GM12864 (cell line): ENCODE measurements around the gene GIMAP1.
A peak's percentile ranks its signal among the peaks of the same experiment; 100 is the strongest.

Experiments
- DNase-seq: peaks from one replicate; pipeline ENCODE4 v3.0.0-alpha.2; 2011; ENCODE audit warnings: low read depth
- H3K4me3 ChIP-seq: 2 replicates; pipeline ENCODE4 v1.5.1; 2011; ENCODE audit warnings: mild to moderate bottlenecking, low read depth, low read length, control low read depth
- TF ChIP-seq, protein P1 (sequence below): IDR thresholded peaks from 2 replicates; pipeline ENCODE4 v1.5.1; 2011; ENCODE audit warnings: low read depth, mild to moderate bottlenecking, moderate library complexity, low read length, control low read depth, inconsistent platforms; ENCODE audit errors: missing control alignments

Gene GIMAP1

DNA sequence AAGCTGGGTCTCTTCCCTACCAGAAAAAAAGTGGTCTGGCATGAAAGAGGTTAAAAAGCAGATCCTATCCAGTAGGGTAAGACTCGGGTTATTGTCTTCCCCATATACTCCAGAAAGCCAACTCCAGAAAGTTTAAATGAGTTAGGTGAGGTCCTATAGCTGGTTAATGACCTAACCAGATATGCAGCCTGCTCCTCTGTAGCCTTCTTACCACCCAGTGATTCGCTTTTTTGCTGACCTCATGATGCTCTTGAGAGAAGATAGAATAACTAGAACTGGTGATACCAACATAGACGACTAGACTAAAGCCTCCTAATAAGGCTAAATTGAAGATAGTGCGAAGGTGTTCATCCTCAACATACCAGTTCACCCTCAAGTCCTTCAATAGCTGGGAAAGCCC lies 675 bp upstream of the GIMAP1 start:
- no peak for DNase-seq
- no peak overlapping the region for H3K4me3 ChIP-seq
- TF ChIP-seq, protein P1, sequence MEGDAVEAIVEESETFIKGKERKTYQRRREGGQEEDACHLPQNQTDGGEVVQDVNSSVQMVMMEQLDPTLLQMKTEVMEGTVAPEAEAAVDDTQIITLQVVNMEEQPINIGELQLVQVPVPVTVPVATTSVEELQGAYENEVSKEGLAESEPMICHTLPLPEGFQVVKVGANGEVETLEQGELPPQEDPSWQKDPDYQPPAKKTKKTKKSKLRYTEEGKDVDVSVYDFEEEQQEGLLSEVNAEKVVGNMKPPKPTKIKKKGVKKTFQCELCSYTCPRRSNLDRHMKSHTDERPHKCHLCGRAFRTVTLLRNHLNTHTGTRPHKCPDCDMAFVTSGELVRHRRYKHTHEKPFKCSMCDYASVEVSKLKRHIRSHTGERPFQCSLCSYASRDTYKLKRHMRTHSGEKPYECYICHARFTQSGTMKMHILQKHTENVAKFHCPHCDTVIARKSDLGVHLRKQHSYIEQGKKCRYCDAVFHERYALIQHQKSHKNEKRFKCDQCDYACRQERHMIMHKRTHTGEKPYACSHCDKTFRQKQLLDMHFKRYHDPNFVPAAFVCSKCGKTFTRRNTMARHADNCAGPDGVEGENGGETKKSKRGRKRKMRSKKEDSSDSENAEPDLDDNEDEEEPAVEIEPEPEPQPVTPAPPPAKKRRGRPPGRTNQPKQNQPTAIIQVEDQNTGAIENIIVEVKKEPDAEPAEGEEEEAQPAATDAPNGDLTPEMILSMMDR: no peak

DNA sequence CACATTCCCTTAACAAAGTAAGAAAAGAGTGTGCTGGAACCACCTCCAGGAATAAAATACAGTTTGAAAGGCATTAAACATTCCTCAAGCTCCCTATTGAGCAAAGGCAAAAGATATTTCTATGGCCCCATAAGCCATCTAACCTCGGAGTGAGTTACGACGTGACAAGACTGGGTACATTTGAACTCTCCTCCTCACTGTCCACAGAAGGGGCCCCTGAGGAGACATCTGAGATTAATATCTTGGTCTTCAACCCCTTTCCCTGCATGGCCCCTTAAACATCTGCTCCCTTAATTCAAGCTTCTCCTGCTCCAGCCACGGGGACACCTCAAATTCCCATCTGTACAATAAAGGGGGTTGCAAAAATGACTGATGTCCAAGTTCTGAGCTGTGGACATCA lies 526 bp downstream of the GIMAP1 start:
- TF ChIP-seq, protein P1: no peak
- no peak for DNase-seq
- peak overlapping the region; percentile 51 for H3K4me3 ChIP-seq

DNA sequence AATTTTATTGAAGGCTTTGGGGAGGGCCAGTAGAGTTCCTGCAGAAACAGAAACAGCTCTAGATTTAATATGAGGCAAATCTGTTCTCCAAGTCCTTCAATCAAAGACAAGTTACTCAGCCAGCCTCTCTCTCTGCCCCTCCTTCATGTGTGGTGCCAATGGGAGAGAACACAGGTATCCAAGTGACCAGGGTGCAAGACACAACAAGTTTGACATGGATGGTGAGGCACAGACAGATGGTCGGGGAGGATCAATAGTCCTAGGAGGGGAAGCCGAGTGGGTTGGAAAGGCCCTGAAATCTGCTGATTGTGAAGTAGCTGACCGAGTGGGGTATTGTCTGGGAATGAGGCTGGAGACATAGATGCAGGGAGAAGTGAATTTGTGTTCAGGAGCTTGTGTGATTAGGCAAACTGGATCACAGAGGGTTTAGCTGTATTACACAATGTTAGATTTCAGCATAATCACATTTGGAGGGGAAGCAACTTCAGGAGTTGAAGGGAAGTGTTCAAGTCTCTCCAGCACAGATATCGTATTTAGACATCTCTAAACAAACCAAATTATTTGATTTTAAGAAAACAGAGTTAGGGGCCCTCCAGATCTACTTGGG lies 1.5 kb downstream of the GIMAP1 start:
- H3K4me3 ChIP-seq: no peak overlapping the region
- no peak for DNase-seq
- TF ChIP-seq, protein P1: no peak

DNA sequence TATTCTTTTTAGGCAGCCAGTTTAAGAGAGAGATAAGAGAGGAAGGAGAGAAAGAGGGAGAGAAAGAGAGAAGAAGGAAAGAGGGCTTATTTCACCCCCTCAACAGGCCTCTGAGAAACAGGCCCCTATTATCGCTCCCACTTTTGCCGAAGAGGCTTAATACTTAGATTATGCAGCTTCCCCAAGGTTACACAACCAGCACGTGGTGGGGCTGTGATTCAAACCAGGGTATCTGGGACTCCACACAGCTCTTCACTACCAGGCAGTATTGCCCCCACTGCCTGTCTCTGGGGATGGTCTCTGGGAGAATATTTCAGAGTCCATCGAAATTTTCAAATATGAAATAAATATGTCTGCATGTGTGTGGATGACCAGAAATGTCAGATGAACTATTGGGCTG lies 3.0 kb downstream of the GIMAP1 start:
- TF ChIP-seq, protein P1: no peak
- no peak for DNase-seq
- no peak overlapping the region for H3K4me3 ChIP-seq

DNA sequence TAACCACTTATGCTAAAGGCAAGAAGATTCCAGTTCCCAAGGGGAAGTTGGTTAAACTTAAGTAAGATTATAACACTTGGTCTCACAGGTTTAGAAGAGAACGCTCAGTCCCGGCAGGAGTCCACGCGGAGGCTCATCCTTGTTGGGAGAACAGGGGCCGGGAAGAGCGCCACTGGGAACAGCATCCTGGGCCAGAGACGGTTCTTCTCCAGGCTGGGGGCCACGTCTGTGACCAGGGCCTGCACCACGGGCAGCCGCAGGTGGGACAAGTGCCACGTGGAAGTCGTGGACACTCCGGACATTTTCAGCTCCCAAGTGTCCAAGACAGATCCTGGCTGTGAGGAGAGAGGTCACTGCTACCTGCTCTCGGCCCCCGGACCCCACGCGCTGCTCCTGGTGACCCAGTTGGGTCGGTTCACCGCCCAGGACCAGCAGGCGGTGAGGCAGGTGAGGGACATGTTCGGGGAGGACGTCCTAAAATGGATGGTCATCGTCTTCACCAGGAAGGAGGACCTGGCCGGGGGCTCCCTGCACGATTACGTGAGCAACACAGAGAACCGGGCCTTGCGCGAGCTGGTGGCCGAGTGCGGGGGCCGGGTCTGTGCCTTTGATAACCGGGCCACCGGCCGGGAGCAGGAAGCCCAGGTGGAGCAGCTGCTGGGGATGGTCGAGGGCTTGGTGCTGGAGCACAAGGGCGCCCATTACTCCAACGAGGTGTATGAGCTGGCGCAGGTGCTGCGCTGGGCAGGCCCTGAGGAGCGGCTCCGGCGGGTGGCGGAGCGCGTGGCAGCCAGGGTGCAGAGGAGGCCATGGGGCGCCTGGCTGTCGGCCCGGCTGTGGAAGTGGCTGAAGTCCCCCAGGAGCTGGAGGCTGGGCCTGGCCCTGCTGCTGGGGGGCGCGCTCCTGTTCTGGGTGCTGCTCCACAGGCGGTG lies 3.8 kb downstream of the GIMAP1 start:
- no peak for DNase-seq
- TF ChIP-seq, protein P1: no peak

DNA sequence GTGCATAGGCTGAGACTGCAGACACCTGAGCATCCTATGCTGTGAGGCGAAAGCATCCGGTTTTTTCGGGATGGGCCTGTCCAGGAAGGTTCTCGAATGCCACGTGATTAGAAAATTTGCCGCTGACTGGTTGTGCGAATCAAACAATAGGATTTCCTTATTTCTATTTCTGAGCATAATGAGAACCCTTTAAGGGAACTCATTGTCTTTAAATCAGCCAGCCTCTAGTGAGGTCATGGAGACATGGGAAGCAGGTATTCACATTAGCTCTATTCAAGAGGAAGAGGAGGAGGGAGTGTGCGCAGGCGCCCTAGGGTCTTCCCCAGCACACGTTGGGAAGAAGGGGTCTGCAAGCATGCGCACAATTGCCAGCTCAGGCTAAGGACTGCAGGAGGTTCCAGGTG lies 5.6 kb downstream of the GIMAP1 start:
- no peak for DNase-seq
- TF ChIP-seq, protein P1: no peak
- H3K4me3 ChIP-seq: no peak overlapping the region

More for the DNA sequence above, 3.8 kb downstream of the GIMAP1 start:
- H3K4me3 ChIP-seq: no peak overlapping the region
